Ecto neural progenitor cell (in vitro differentiated cells): ENCODE measurements around the gene MRPS6.

Experiments
- DNase-seq: peaks from one replicate; pipeline ENCODE4 v3.0.0-alpha.2; 2018; ENCODE audit warnings: low spot score

The MRPS6 gene

GRCh38 chr21:34180826-34181359, 107.5 kb downstream of the MRPS6 start:
- DNase-seq, result peak; percentile 60

GRCh38 chr21:34181431-34182039, 108.2 kb downstream of the MRPS6 start:
- no peak for DNase-seq

- DNase-seq, result no peak
Measured at GRCh38 chr21:34182436-34182835, 109.1 kb downstream of the MRPS6 start.

- no peak for DNase-seq
Measured at GRCh38 chr21:34183331-34183928, 110.1 kb downstream of the MRPS6 start.

GRCh38 chr21:34184232-34184631, 110.9 kb downstream of the MRPS6 start:
- no peak for DNase-seq

GRCh38 chr21:34185026-34185750, 111.8 kb downstream of the MRPS6 start:
- no peak for DNase-seq

- DNase-seq, result no peak
Measured at GRCh38 chr21:34186109-34186719, 112.8 kb downstream of the MRPS6 start.

GRCh38 chr21:34187935-34188334, 114.6 kb downstream of the MRPS6 start:
- no peak for DNase-seq

- DNase-seq, result no peak
Measured at GRCh38 chr21:34189506-34189905, 116.1 kb downstream of the MRPS6 start.

GRCh38 chr21:34190576-34191321, 117.4 kb downstream of the MRPS6 start:
- no peak for DNase-seq

- no peak for DNase-seq
Measured at GRCh38 chr21:34191876-34192275, 118.5 kb downstream of the MRPS6 start.
